Smooth muscle cell (in vitro differentiated cells): ENCODE data around the gene LRRC42. TPM values are rescaled to one million over a fixed set of nuclear protein-coding genes. Genes with fewer than 3 reads are reported as not detected.

Source experiments
- DNase-seq: peaks from one replicate; lab custom pipeline; 2025; ENCODE audit not compliant: unreplicated experiment; lab: John Stamatoyannopoulos, UW
- H2AFZ ChIP-seq: fragments of 200-600 bp; sonication (generic); 2 replicates; pipeline ENCODE4 v1.6.0; 2016; ENCODE audit warnings: antibody characterized with exemption, low read depth, mild to moderate bottlenecking
- H3F3A ChIP-seq: fragments of 200-600 bp; sonication (generic); 2 replicates; pipeline ENCODE4 v1.6.0; 2017; ENCODE audit warnings: antibody characterized with exemption, low read depth
- H3K27ac ChIP-seq: fragments of 200-600 bp; sonication (generic); 2 replicates; pipeline ENCODE4 v1.5.1; 2016; ENCODE audit warnings: low read depth, mild to moderate bottlenecking
- H3K27me3 ChIP-seq: fragments of 200-600 bp; sonication (generic); 2 replicates; pipeline ENCODE4 v1.6.1; 2016; ENCODE audit warnings: low read depth, mild to moderate bottlenecking
- H3K36me3 ChIP-seq: fragments of 200-600 bp; sonication (generic); 2 replicates; pipeline ENCODE4 v1.5.1; 2016; ENCODE audit warnings: low read depth
- H3K4me1 ChIP-seq: fragments of 200-600 bp; sonication (generic); 2 replicates; pipeline ENCODE4 v1.5.1; 2016; ENCODE audit warnings: low read depth
- H3K4me2 ChIP-seq: fragments of 200-600 bp; sonication (generic); 2 replicates; pipeline ENCODE4 v1.6.0; 2016; ENCODE audit warnings: mild to moderate bottlenecking
- H3K4me3 ChIP-seq: fragments of 200-600 bp; sonication (generic); 2 replicates; pipeline ENCODE4 v1.5.1; 2016; ENCODE audit warnings: mild to moderate bottlenecking
- H3K79me2 ChIP-seq: fragments of 200-600 bp; sonication (generic); 2 replicates; pipeline ENCODE4 v1.6.0; 2016; ENCODE audit warnings: low read depth, mild to moderate bottlenecking
- H3K9ac ChIP-seq: fragments of 200-600 bp; sonication (generic); 2 replicates; pipeline ENCODE4 v1.6.0; 2016; ENCODE audit warnings: low read depth
- H3K9me3 ChIP-seq: fragments of 200-600 bp; sonication (generic); replicated peaks from 2 replicates; pipeline ENCODE4 v1.5.1; 2016; ENCODE audit warnings: low read depth
- H4K20me1 ChIP-seq: fragments of 200-600 bp; sonication (generic); 2 replicates; pipeline ENCODE4 v1.6.0; 2016; ENCODE audit warnings: low read depth
- CTCF ChIP-seq: fragments of 200-600 bp; sonication (generic); IDR thresholded peaks from 2 replicates; pipeline ENCODE4 v1.5.1; 2017; ENCODE audit warnings: borderline replicate concordance, mild to moderate bottlenecking, antibody characterized with exemption; ENCODE audit not compliant: insufficient read depth, poor library complexity, severe bottlenecking
- WGBS: methylation state at CpG from one replicate; pipeline ENCODE4 v1.1.7; 2016; ENCODE audit warnings: low lambda C conversion rate; 5-methylcytosine and 5-hydroxymethylcytosine counted together
- polyA plus RNA-seq: library from polyadenylated mRNA; unstranded; fragments of >200 nt; fragmentation: Nextera tagmentation; extraction: Ambion mirVana; gene quantifications from 2 replicates; pipeline ENCODE4 v1.2.1, GENCODE V29; 2016
- total RNA-seq: library from RNA; depleted of rRNA; stranded (reverse); fragments of >200 nt; gene quantifications from 2 replicates; pipeline ENCODE4 v1.2.3, GENCODE V29; 2014

LRRC42 gene
- total and polyA plus RNA-seq, 2 experiments from 2014 or later: 36.5 to 37.0 TPM

- H3K9ac ChIP-seq: no peak overlapping the region
- H2AFZ ChIP-seq: no peak overlapping the region
- no peaks in the 10 kb centered on the region for H3K36me3 ChIP-seq
- H3K4me3 ChIP-seq: no peak overlapping the region
- TF ChIP-seq CTCF: no peak
- WGBS: 93% methylated on average over 4 of the region's 4 CpGs
- H3F3A ChIP-seq: no peaks in the 10 kb centered on the region
- H3K4me2 ChIP-seq: no peak overlapping the region
- H3K9me3 ChIP-seq: no peaks in the 10 kb centered on the region
- no peaks in the 10 kb centered on the region for H4K20me1 ChIP-seq
- H3K4me1 ChIP-seq: no peaks in the 10 kb centered on the region
- H3K27me3 ChIP-seq: peaks cover 10% of the 10 kb centered on the region
- DNase-seq: no peak
- H3K27ac ChIP-seq: no peak overlapping the region
- no peaks in the 10 kb centered on the region for H3K79me2 ChIP-seq
Observed at GRCh38 chr1:54007613-54008012, 61.5 kb downstream of the LRRC42 start.

- H2AFZ ChIP-seq: no peak overlapping the region
- no peak for TF ChIP-seq CTCF
- no peaks in the 10 kb centered on the region for H3K79me2 ChIP-seq
- H3K4me3 ChIP-seq: no peak overlapping the region
- no peaks in the 10 kb centered on the region for H3K9me3 ChIP-seq
- no peak for DNase-seq
- H3K36me3 ChIP-seq: no peaks in the 10 kb centered on the region
- no peak overlapping the region for H3K27ac ChIP-seq
- 89% methylated on average over 13 of the region's 13 CpGs for WGBS
- no peak overlapping the region for H3K9ac ChIP-seq
- H3F3A ChIP-seq: no peaks in the 10 kb centered on the region
- no peak overlapping the region for H3K4me2 ChIP-seq
- H3K27me3 ChIP-seq: peaks cover 12% of the 10 kb centered on the region
- H4K20me1 ChIP-seq: no peaks in the 10 kb centered on the region
- no peaks in the 10 kb centered on the region for H3K4me1 ChIP-seq
Observed at GRCh38 chr1:54008876-54009275, 62.7 kb downstream of the LRRC42 start.

DNA sequence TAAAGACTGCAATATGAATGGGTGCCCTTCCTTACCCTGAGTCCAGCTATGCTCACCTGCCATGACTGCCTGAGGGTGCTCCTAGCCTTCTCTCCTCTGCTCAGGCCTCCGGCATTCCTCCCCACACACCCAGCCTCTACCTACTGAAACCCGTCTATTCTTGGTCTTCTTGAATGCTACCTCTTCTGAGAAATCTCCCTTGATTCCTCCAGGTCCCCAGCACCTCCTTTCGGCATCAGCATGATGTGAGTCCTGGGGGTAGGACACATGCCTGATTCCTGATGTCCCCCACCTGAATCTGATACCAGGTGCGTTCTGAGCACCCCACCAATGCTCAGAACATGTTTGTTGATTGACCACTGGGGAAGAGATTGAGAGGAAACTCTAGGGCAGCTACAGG lies 63.3 kb downstream of the LRRC42 start:
- no peak for TF ChIP-seq CTCF
- no peak overlapping the region for H2AFZ ChIP-seq
- peaks cover 12% of the 10 kb centered on the region for H3K27me3 ChIP-seq
- H3K36me3 ChIP-seq: no peaks in the 10 kb centered on the region
- H3K4me3 ChIP-seq: no peak overlapping the region
- H3K27ac ChIP-seq: no peak overlapping the region
- H3K79me2 ChIP-seq: no peaks in the 10 kb centered on the region
- H3K4me2 ChIP-seq: no peak overlapping the region
- H3K9ac ChIP-seq: no peak overlapping the region
- no peaks in the 10 kb centered on the region for H3K9me3 ChIP-seq
- no peak for DNase-seq
- 92% methylated on average over 4 of the region's 4 CpGs for WGBS
- H3K4me1 ChIP-seq: no peaks in the 10 kb centered on the region
- H3F3A ChIP-seq: no peaks in the 10 kb centered on the region
- H4K20me1 ChIP-seq: no peaks in the 10 kb centered on the region

- Histone ChIP-seq H3K4me1 (no peaks in the 10 kb centered on the region), H3K27ac (no peak overlapping the region), H3K4me2 (no peak overlapping the region), H3K9me3 (no peaks in the 10 kb centered on the region), H3K79me2 (no peaks in the 10 kb centered on the region), H3K9ac (no peak overlapping the region), H3K27me3 (peaks cover 12% of the 10 kb centered on the region), H3F3A (no peaks in the 10 kb centered on the region), H3K4me3 (no peak overlapping the region), H2AFZ (no peak overlapping the region), H3K36me3 (no peaks in the 10 kb centered on the region), H4K20me1 (no peaks in the 10 kb centered on the region)
- no peak for TF ChIP-seq CTCF
- no peak for DNase-seq
- WGBS: 80% methylated on average over 5 of the region's 5 CpGs
Observed at GRCh38 chr1:54010415-54011117, 64.4 kb downstream of the LRRC42 start.
